Measurements from ENCODE around the gene DHFR. TPM values are rescaled to one million over a fixed set of nuclear protein-coding genes. Genes with fewer than 3 reads are reported as not detected.

Gene DHFR
- polyA plus RNA-seq, 1 of the 3 experiments (the other 2 are of a cell fraction), result 16.6 TPM

- ChIA-PET CTCF (interaction anchor here (1.5 to 2.7 kb wide), 4 partner anchors 10 to 601 kb away, joined by 3 to 7 read pairs (median 6); no protein-coding TSS in a partner anchor), POLR2A (no interaction called here)
- Histone ChIP-seq H3K27ac (ENCODE audit: low read depth in 2 of 2, low read length in 1 of 2) (no peak overlapping the region), H2AFZ (ENCODE audit: low read depth) (no peak overlapping the region), H3K27me3 (ENCODE audit: insufficient read depth) (no peaks in the 10 kb centered on the region), H3K9me2 (no peaks in the 10 kb centered on the region), H3K4me3 (ENCODE audit: low read depth in 2 of 2, low read length in 1 of 2) (no peak overlapping the region), H3F3A (replicated peaks; ENCODE audit: insufficient read depth) (no peaks in the 10 kb centered on the region), H4K20me1 (ENCODE audit: insufficient read depth) (no peaks in the 10 kb centered on the region), H3K9ac (no peak overlapping the region), H3K79me2 (ENCODE audit: insufficient read depth) (no peaks in the 10 kb centered on the region), H3K4me1 (ENCODE audit: control insufficient read depth in 1 of 2, insufficient read depth in 2 of 2, low read depth in 1 of 2, low read length in 1 of 2) (no peaks in the 10 kb centered on the region), H3K9me3 (no peaks in the 10 kb centered on the region), H3K4me2 (no peak overlapping the region), H3K36me3 (replicated peaks in 1 of 2; ENCODE audit: control insufficient read depth in 1 of 2, insufficient read depth in 2 of 2, low read length in 1 of 2) (peaks cover 4 to 9% of the 10 kb centered on the region in 2 experiments)
- 79% methylated on average over 5 of the region's 5 CpGs for WGBS (ENCODE audit: low lambda C conversion rate)
- no peak for DNase-seq
- TF ChIP-seq EP300 (IDR thresholded peaks at IDR 0.05; ENCODE audit: borderline replicate concordance in 1 of 2, low read depth in 1 of 2, low read length in 1 of 2), result no peak
- no peak for TF ChIP-seq GABPA (IDR thresholded peaks at IDR 0.05; ENCODE audit: low read depth)
- no peak for TF ChIP-seq YY1 (IDR thresholded peaks at IDR 0.05; ENCODE audit: low read depth)
- TF ChIP-seq SMC3 (IDR thresholded peaks at IDR 0.05; ENCODE audit: low read depth, low read length), result no peak
- TF ChIP-seq ZBTB33 (IDR thresholded peaks at IDR 0.05; ENCODE audit: borderline replicate concordance, low read depth), result no peak
- TF ChIP-seq RAD21 (IDR thresholded peaks at IDR 0.05; ENCODE audit: low read length), result no peak
- no peak for TF ChIP-seq ELF1 (IDR thresholded peaks at IDR 0.05)
- TF ChIP-seq FOSL2 (IDR thresholded peaks at IDR 0.05; ENCODE audit: borderline replicate concordance, low read depth), result no peak
- no peak for TF ChIP-seq USF2 (IDR thresholded peaks at IDR 0.05; ENCODE audit: borderline replicate concordance, low read depth, low read length)
- TF ChIP-seq TAF1 (IDR thresholded peaks at IDR 0.05; ENCODE audit: borderline replicate concordance, low read depth, low read length), result no peak
Observed at GRCh38 chr5:80698369-80698768, 43.6 kb upstream of the DHFR start.

- no peaks in the 10 kb centered on the region for H3K9me3 ChIP-seq
- no peak for DNase-seq
- H2AFZ ChIP-seq (ENCODE audit: low read depth), result no peak overlapping the region
- H3K4me1 ChIP-seq (ENCODE audit: control insufficient read depth in 1 of 2, insufficient read depth in 2 of 2, low read depth in 1 of 2, low read length in 1 of 2), result no peaks in the 10 kb centered on the region
- ChIA-PET CTCF (interaction anchor here (1.5 to 2.7 kb wide), 4 partner anchors 9 to 603 kb away, joined by 3 to 7 read pairs (median 6); no protein-coding TSS in a partner anchor), POLR2A (no interaction called here)
- H3K27me3 ChIP-seq (ENCODE audit: insufficient read depth), result no peaks in the 10 kb centered on the region
- no peak overlapping the region for H3K4me3 ChIP-seq (ENCODE audit: low read depth in 2 of 2, low read length in 1 of 2)
- H4K20me1 ChIP-seq (ENCODE audit: insufficient read depth), result no peaks in the 10 kb centered on the region
- H3K27ac ChIP-seq (ENCODE audit: low read depth in 2 of 2, low read length in 1 of 2), result no peak overlapping the region
- H3K9ac ChIP-seq, result no peak overlapping the region
- WGBS (ENCODE audit: low lambda C conversion rate), result 85% methylated on average over 3 of the region's 3 CpGs
- no peak overlapping the region for H3K4me2 ChIP-seq
- peaks cover 4 to 6% of the 10 kb centered on the region in 2 experiments for H3K36me3 ChIP-seq (replicated peaks in 1 of 2; ENCODE audit: control insufficient read depth in 1 of 2, insufficient read depth in 2 of 2, low read length in 1 of 2)
- H3F3A ChIP-seq (replicated peaks; ENCODE audit: insufficient read depth), result no peaks in the 10 kb centered on the region
- H3K9me2 ChIP-seq, result no peaks in the 10 kb centered on the region
- no peaks in the 10 kb centered on the region for H3K79me2 ChIP-seq (ENCODE audit: insufficient read depth)
- TF ChIP-seq SMC3 (IDR thresholded peaks at IDR 0.05; ENCODE audit: low read depth, low read length), result no peak
- no peak for TF ChIP-seq TAF1 (IDR thresholded peaks at IDR 0.05; ENCODE audit: borderline replicate concordance, low read depth, low read length)
- no peak for TF ChIP-seq MEF2A (IDR thresholded peaks at IDR 0.05; ENCODE audit: borderline replicate concordance, low read depth)
- no peak for TF ChIP-seq RAD21 (IDR thresholded peaks at IDR 0.05; ENCODE audit: low read length)
- TF ChIP-seq CHD2 (IDR thresholded peaks at IDR 0.05; ENCODE audit: low read length, partially characterized antibody), result no peak
- no peak for TF ChIP-seq EZH2phosphoT487 (IDR thresholded peaks at IDR 0.05; ENCODE audit: borderline replicate concordance, low read depth)
- TF ChIP-seq POLR2AphosphoS5 (IDR thresholded peaks at IDR 0.05; ENCODE audit: low read depth, low read length), result no peak
- TF ChIP-seq EP300 (IDR thresholded peaks at IDR 0.05; ENCODE audit: borderline replicate concordance in 1 of 2, low read depth in 1 of 2, low read length in 1 of 2), result no peak
- no peak for TF ChIP-seq GATA2 (CRISPR knock-in tag; IDR thresholded peaks at IDR 0.05)
- no peak for TF ChIP-seq NFIC (IDR thresholded peaks at IDR 0.05; ENCODE audit: borderline replicate concordance)
- TF ChIP-seq SIN3A (IDR thresholded peaks at IDR 0.05; ENCODE audit: borderline replicate concordance, low read depth, low read length), result no peak
- no peak for TF ChIP-seq IRF3 (IDR thresholded peaks at IDR 0.05; ENCODE audit: low read depth, low read length)
- TF ChIP-seq TEAD4 (IDR thresholded peaks at IDR 0.05; ENCODE audit: borderline replicate concordance, insufficient read depth), result no peak
- no peak for TF ChIP-seq JUND (IDR thresholded peaks at IDR 0.05)
- no peak for TF ChIP-seq REST (IDR thresholded peaks at IDR 0.05; ENCODE audit: low read depth, low read length)
Observed at GRCh38 chr5:80697100-80697499, 42.3 kb upstream of the DHFR start.
